Measurements from ENCODE around the gene FAM209B.

GRCh38 chr20:56558968-56559367, 25.9 kb downstream of the FAM209B start:
- no peak for TF ChIP-seq CTCF (IDR thresholded peaks at IDR 0.05; ENCODE audit: poor library complexity, severe bottlenecking)
- no peak for TF ChIP-seq RAD21 (conservative IDR thresholded peaks at IDR 0.05)
- no peak for TF ChIP-seq EP300 (conservative IDR thresholded peaks at IDR 0.05; ENCODE audit: poor library complexity, severe bottlenecking)
- no peak for TF ChIP-seq POLR2AphosphoS5 (IDR thresholded peaks at IDR 0.05)

Measured in neural cell (in vitro differentiated cells).